H9 (cell line): Measurements from ENCODE around the gene TRAP1. TPM values are rescaled to one million over a fixed set of nuclear protein-coding genes. Genes with fewer than 3 reads are reported as not detected.

Source experiments
- DNase-seq: peaks from one replicate; pipeline ENCODE4 v3.0.0-alpha.2; 2017
- H2AFZ ChIP-seq: one replicate; pipeline ENCODE4 v1.6.1; 2013; ENCODE audit warnings: mild to moderate bottlenecking, low read length, control low read depth, moderate library complexity
- H2AK5ac ChIP-seq: 2 replicates; pipeline ENCODE4 v1.6.1; 2013; ENCODE audit warnings: low read length, control low read depth, mixed read lengths; ENCODE audit not compliant: insufficient read length
- H2BK120ac ChIP-seq: one replicate; pipeline ENCODE4 v1.6.1; 2013; ENCODE audit warnings: low read depth, mild to moderate bottlenecking, low read length, control low read depth, inconsistent platforms; ENCODE audit not compliant: poor library complexity, severe bottlenecking
- H2BK12ac ChIP-seq: 2 replicates; pipeline ENCODE4 v1.6.1; 2013; ENCODE audit warnings: low read length, control low read depth, mixed read lengths, low read depth; ENCODE audit not compliant: insufficient read length
- H2BK15ac ChIP-seq: 2 replicates; pipeline ENCODE4 v1.6.1; 2013; ENCODE audit warnings: low read depth, low read length, control low read depth
- H2BK20ac ChIP-seq: one replicate; pipeline ENCODE4 v1.6.1; 2013; ENCODE audit warnings: low read depth, mild to moderate bottlenecking, low read length, control low read depth, inconsistent platforms; ENCODE audit not compliant: poor library complexity, severe bottlenecking
- H2BK5ac ChIP-seq: 2 replicates; pipeline ENCODE4 v1.6.1; 2013; ENCODE audit warnings: low read length, control low read depth, mixed read lengths; ENCODE audit not compliant: insufficient read length
- H3K14ac ChIP-seq: 2 replicates; pipeline ENCODE4 v1.6.1; 2013; ENCODE audit warnings: low read length, control low read depth; ENCODE audit not compliant: insufficient read depth
- H3K18ac ChIP-seq: 2 replicates; pipeline ENCODE4 v1.6.1; 2013; ENCODE audit warnings: low read depth, mild to moderate bottlenecking, mixed read lengths, low read length, control low read depth; ENCODE audit not compliant: insufficient read length
- H3K23ac ChIP-seq: 2 replicates; pipeline ENCODE4 v1.6.1; 2013; ENCODE audit warnings: low read length, control low read depth, mixed read lengths, low read depth; ENCODE audit not compliant: insufficient read length
- H3K23me2 ChIP-seq: 2 replicates; pipeline ENCODE4 v1.6.1; 2013; ENCODE audit warnings: low read depth, mild to moderate bottlenecking, mixed read lengths, low read length, control low read depth; ENCODE audit not compliant: insufficient read length, poor library complexity, severe bottlenecking
- H3K27ac ChIP-seq: 2 replicates; pipeline ENCODE4 v1.5.1; 2013; ENCODE audit warnings: low read length, control low read depth, mixed read lengths, low read depth; ENCODE audit not compliant: insufficient read length
- H3K27me3 ChIP-seq: 2 replicates; pipeline ENCODE4 v1.6.1; 2013; ENCODE audit warnings: low read length, control low read depth, inconsistent platforms; ENCODE audit not compliant: insufficient read depth
- H3K4ac ChIP-seq: 2 replicates; pipeline ENCODE4 v1.6.1; 2013; ENCODE audit warnings: low read depth, mild to moderate bottlenecking, control low read depth, inconsistent platforms, low read length, moderate library complexity
- H3K4me1 ChIP-seq: 2 replicates; pipeline ENCODE4 v1.6.1; 2013; ENCODE audit warnings: low read length, control low read depth, inconsistent platforms; ENCODE audit not compliant: insufficient read depth
- H3K4me2 ChIP-seq: 2 replicates; pipeline ENCODE4 v1.6.1; 2013; ENCODE audit warnings: low read length, control low read depth, mixed read lengths; ENCODE audit not compliant: insufficient read length, insufficient read depth
- H3K56ac ChIP-seq: 2 replicates; pipeline ENCODE4 v1.6.1; 2013; ENCODE audit warnings: low read depth, mild to moderate bottlenecking, mixed read lengths, low read length, control low read depth; ENCODE audit not compliant: insufficient read length
- H3K79me1 ChIP-seq: 2 replicates; pipeline ENCODE4 v1.6.1; 2013; ENCODE audit warnings: low read depth, mild to moderate bottlenecking, moderate library complexity, low read length, control low read depth, inconsistent platforms; ENCODE audit not compliant: insufficient read depth, poor library complexity, severe bottlenecking
- H3K79me2 ChIP-seq: 2 replicates; pipeline ENCODE4 v1.6.1; 2013; ENCODE audit warnings: low read length, control low read depth, inconsistent platforms; ENCODE audit not compliant: insufficient read depth
- H3K9ac ChIP-seq: 2 replicates; pipeline ENCODE4 v1.6.1; 2013; ENCODE audit warnings: low read length, control low read depth, mixed read lengths; ENCODE audit not compliant: insufficient read length; ENCODE audit errors: extremely low read depth
- H3K9me3 ChIP-seq: one replicate; pipeline ENCODE4 v1.6.1; 2013; ENCODE audit warnings: low read depth, low read length, inconsistent platforms; ENCODE audit not compliant: control insufficient read depth
- H3T11ph ChIP-seq: one replicate; pipeline ENCODE4 v1.6.1; 2013; ENCODE audit warnings: mild to moderate bottlenecking, low read length, control low read depth, inconsistent platforms
- H4K20me1 ChIP-seq: one replicate; pipeline ENCODE4 v1.6.1; 2013; ENCODE audit not compliant: control insufficient read depth, insufficient read length, insufficient read depth
- H4K5ac ChIP-seq: 2 replicates; pipeline ENCODE4 v1.6.1; 2013; ENCODE audit warnings: low read depth, mild to moderate bottlenecking, mixed read lengths, low read length, control low read depth; ENCODE audit not compliant: insufficient read length
- H4K8ac ChIP-seq: replicated peaks from 2 replicates; pipeline ENCODE4 v1.6.1; 2013; ENCODE audit warnings: low read length, control low read depth, mixed read lengths, low read depth; ENCODE audit not compliant: insufficient read length
- H4K91ac ChIP-seq: 2 replicates; pipeline ENCODE4 v1.6.1; 2013; ENCODE audit warnings: low read depth, mild to moderate bottlenecking, moderate library complexity, mixed read lengths, low read length, control low read depth; ENCODE audit not compliant: insufficient read length
- H3K27ac Mint-ChIP-seq, 3 experiments: 2 replicates in 2 of 3; 3 replicates in 1 of 3; pipeline ENCODE4 v1.8.0; 2020 to 2021; ENCODE audit warnings: mixed read lengths in 3 of 3, mild to moderate bottlenecking in 1 of 3, moderate library complexity in 1 of 3
- H3K27me3 Mint-ChIP-seq: 2 replicates; pipeline ENCODE4 v1.8.0; 2021; ENCODE audit warnings: low read depth, mild to moderate bottlenecking, moderate library complexity, mixed read lengths
- H3K36me3 Mint-ChIP-seq, 3 experiments: 2 replicates in 2 of 3; 3 replicates in 1 of 3; pipeline ENCODE4 v1.8.0; 2020 to 2021; ENCODE audit warnings: low read depth in 3 of 3, mixed read lengths in 3 of 3; ENCODE audit not compliant: insufficient read depth in 1 of 3
- H3K4me1 Mint-ChIP-seq, 2 experiments: 2 replicates each; pipeline ENCODE4 v1.8.0; 2020; ENCODE audit warnings: mixed read lengths in 2 of 2
- H3K4me3 Mint-ChIP-seq, 2 experiments: 2 replicates in 1 of 2; 3 replicates in 1 of 2; pipeline ENCODE4 v1.8.0; 2020 to 2021; ENCODE audit warnings: mild to moderate bottlenecking in 2 of 2, mixed read lengths in 2 of 2, moderate library complexity in 1 of 2
- H3K9me3 Mint-ChIP-seq, 2 experiments: 2 replicates in 1 of 2; 3 replicates in 1 of 2; pipeline ENCODE4 v1.8.0; 2020; ENCODE audit warnings: mild to moderate bottlenecking in 2 of 2, mixed read lengths in 2 of 2, moderate library complexity in 1 of 2
- CTCF ChIP-seq: fragments of 200-600 bp; sonication (generic); conservative IDR thresholded peaks from 3 replicates; pipeline ENCODE4 v1.8.0; 2021; ENCODE audit warnings: antibody characterized with exemption, mild to moderate bottlenecking
- WGBS: extraction: QIAGEN DNeasy Blood & Tissue Kit; methylation state at CpG from one replicate; pipeline ENCODE4 v1.1.7; 2013; ENCODE audit warnings: missing lambda C conversion rate, low lambda C conversion rate, mixed read lengths; ENCODE audit not compliant: insufficient read length; ENCODE audit errors: extremely low coverage; 5-methylcytosine and 5-hydroxymethylcytosine counted together
- total RNA-seq: library from RNA; stranded (reverse); gene quantifications from 2 replicates; pipeline ENCODE4 v1.2.1, GENCODE V29; 2021

Gene TRAP1
- total RNA-seq, 1 experiment from 2014 or later = 211 TPM

- TF ChIP-seq CTCF = no peak
- Histone ChIP-seq H3K27ac (no peak overlapping the region), H4K91ac (no peak overlapping the region), H3K56ac (no peak overlapping the region), H2BK15ac (no peak overlapping the region), H2AK5ac (no peak overlapping the region), H3K18ac (no peak overlapping the region), H3K4me2 (no peak overlapping the region), H2BK12ac (no peak overlapping the region), H3K23me2 (no peaks in the 10 kb centered on the region), H3K9me3 (no peaks in the 10 kb centered on the region), H3T11ph (no peak overlapping the region), H3K9ac (no peak overlapping the region), H4K5ac (no peak overlapping the region), H4K20me1 (no peaks in the 10 kb centered on the region), H3K14ac (no peak overlapping the region), H3K4ac (no peak overlapping the region), H4K8ac (peak overlapping the region; percentile 6), H2AFZ (no peak overlapping the region), H3K4me1 (no peaks in the 10 kb centered on the region), H2BK120ac (no peak overlapping the region), H2BK5ac (no peak overlapping the region), H3K23ac (no peak overlapping the region), H3K27me3 (no peaks in the 10 kb centered on the region), H3K79me2 (no peaks in the 10 kb centered on the region), H3K79me1 (peaks cover 3% of the 10 kb centered on the region), H2BK20ac (no peak overlapping the region)
- Mint-ChIP-seq H3K36me3 (peaks cover 63 to 93% (median 89%) of the 10 kb centered on the region in 3 experiments), H3K9me3 (no peaks in the 10 kb centered on the region; a peak in 2 of 5 replicates), H3K27ac (0 out of 7 replicates have a peak overlapping the region, but pooled peaks of 1 of the 3 experiments have one; percentile 60), H3K4me3 (no peak overlapping the region), H3K4me1 (peaks cover 8 to 11% of the 10 kb centered on the region in 2 experiments), H3K27me3 (no peaks in the 10 kb centered on the region; the same call in 1 of the 2 replicates)
- DNase-seq = no peak
- WGBS = no CpG with 5 or more reads among the region's 13 CpGs
Observed at GRCh38 chr16:3735541-3735940, 18.2 kb upstream of the TRAP1 start.
